Ectodermal cell (in vitro differentiated cells): ENCODE measurements around the gene KRT75.

Experiments used
- H3K27ac ChIP-seq: 2 replicates; pipeline ENCODE4 v1.7.0; 2013; ENCODE audit warnings: mild to moderate bottlenecking, low read depth, low read length; ENCODE audit not compliant: insufficient read depth, poor library complexity, severe bottlenecking
- H3K27me3 ChIP-seq: 2 replicates; pipeline ENCODE4 v1.7.0; 2013; ENCODE audit warnings: mild to moderate bottlenecking, low read length; ENCODE audit not compliant: insufficient read depth, control insufficient read depth, poor library complexity, severe bottlenecking
- H3K36me3 ChIP-seq: one replicate; pipeline ENCODE4 v1.7.0; 2013; ENCODE audit warnings: low read length; ENCODE audit not compliant: control insufficient read depth, insufficient read depth
- H3K4me1 ChIP-seq: one replicate; pipeline ENCODE4 v1.7.0; 2013; ENCODE audit warnings: low read length; ENCODE audit not compliant: control insufficient read depth, insufficient read depth
- H3K4me3 ChIP-seq: 2 replicates; pipeline ENCODE4 v1.7.0; 2013; ENCODE audit warnings: low read depth, low read length, control low read depth; ENCODE audit not compliant: insufficient read depth
- H3K9me3 ChIP-seq: 2 replicates; pipeline ENCODE4 v1.7.0; 2013; ENCODE audit warnings: mild to moderate bottlenecking, low read length, moderate library complexity; ENCODE audit not compliant: control insufficient read depth
- WGBS, 2 experiments: methylation state at CpG; one replicate each; pipeline ENCODE4 v1.1.7; 2013; ENCODE audit warnings: missing lambda C conversion rate in 2 of 2; 5-methylcytosine and 5-hydroxymethylcytosine counted together

KRT75 gene

GRCh38 chr12:52396656-52397055 is 37.5 kb downstream of the KRT75 start:
- no peaks in the 10 kb centered on the region for H3K36me3 ChIP-seq
- H3K27ac ChIP-seq: no peak overlapping the region
- H3K4me3 ChIP-seq: no peak overlapping the region
- H3K4me1 ChIP-seq: no peaks in the 10 kb centered on the region
- H3K9me3 ChIP-seq: no peaks in the 10 kb centered on the region
- H3K27me3 ChIP-seq: no peaks in the 10 kb centered on the region
- 91 to 92% methylated on average over 8 of the region's 8 CpGs for WGBS, 2 experiments

DNA sequence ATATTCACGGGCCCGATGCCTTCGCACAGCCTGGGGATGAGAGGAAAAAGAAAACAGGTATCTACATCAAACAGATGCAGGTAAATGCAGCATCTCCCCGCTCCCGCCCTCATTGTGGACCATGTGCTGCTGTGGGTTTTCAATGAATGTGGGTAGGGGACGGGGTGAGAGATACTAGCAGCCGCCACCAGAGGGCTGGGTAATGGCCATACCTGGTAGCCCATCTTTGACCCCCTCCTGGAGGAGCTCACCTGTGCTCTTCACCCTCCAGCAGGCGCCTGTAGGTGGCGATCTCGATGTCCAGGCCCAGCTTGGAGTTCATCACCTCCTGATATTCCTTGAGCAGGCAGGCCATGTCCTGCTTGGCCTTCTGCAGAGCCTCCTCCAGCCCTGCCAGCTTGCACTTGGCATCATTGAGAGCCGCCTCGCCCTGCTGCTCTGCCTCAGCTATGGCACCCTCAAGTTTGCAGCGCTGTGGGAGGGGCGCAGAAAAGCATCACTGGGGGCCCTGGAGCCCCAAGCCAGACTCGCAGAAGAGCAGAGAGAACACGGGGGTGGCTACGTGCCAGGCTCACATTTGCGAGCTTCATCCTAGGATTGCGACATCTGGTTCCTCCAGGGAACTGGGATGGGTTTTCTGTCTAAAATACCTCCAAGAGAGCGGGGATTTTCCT is 38.3 kb downstream of the KRT75 start:
- Histone ChIP-seq H3K4me3 (no peak overlapping the region), H3K9me3 (no peaks in the 10 kb centered on the region), H3K36me3 (no peaks in the 10 kb centered on the region), H3K4me1 (no peaks in the 10 kb centered on the region), H3K27me3 (no peaks in the 10 kb centered on the region), H3K27ac (no peak overlapping the region)
- WGBS, 2 experiments: 73 to 74% methylated on average over 20 of the region's 20 CpGs

DNA sequence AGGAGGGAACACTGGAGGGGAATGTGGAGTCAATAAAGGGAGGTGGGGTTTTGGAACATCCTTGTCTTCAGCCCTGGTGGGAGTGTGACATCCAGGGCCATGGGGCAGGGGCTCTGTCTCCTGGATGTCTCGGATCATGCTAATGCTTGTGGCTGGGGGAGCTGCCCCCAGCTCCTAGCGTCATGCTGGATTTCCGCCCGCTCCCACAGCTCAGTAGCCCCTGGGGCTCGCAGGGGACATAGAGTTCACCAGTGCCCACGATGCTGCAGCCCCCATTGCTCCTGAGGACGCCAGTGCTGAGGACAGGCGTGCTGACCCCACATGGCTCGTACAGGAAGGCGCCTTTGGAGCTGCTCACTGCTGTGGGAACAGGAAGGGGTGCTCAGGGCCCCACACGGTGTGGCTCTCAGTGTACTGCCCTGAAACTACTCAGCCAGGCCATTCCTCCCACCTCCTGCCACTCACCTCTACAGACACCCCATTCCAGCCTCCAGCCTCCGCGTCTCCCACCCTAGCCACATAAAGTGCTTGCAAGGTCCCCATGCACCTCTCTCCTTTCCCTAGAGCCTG is 39.2 kb downstream of the KRT75 start:
- WGBS, 2 experiments: 83 to 84% methylated on average over 13 of the region's 13 CpGs
- Histone ChIP-seq H3K4me1 (peaks cover 2% of the 10 kb centered on the region), H3K36me3 (no peaks in the 10 kb centered on the region), H3K4me3 (no peak overlapping the region), H3K27ac (no peak overlapping the region), H3K27me3 (no peaks in the 10 kb centered on the region), H3K9me3 (no peaks in the 10 kb centered on the region)

DNA sequence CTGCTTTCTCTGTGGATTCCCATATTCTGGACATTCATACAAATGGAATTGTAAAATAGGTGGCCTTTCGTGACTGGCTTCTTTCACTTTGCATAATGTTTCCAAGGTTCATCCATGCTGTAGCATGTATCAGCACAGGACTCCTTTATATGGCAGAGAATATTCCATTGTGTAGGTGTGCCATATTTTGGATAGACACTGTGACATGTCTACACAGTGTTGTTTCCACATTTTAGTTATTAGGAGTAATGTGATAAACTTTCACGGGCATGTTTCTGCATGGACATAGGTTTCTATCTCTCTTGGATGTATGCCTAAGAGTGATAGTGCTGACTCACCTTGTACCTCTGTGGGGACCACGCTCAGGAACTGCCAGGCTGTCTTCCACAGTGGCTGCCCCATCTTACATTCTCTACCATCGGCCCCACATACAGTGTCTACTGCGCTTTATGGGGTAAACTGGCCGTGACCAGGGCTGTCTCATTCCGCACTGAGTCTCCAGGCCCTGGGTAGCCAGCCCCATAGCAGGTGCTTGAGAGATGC is 41.6 kb downstream of the KRT75 start:
- Histone ChIP-seq H3K9me3 (no peaks in the 10 kb centered on the region), H3K27ac (no peak overlapping the region), H3K27me3 (no peaks in the 10 kb centered on the region), H3K4me1 (peaks cover 7% of the 10 kb centered on the region), H3K36me3 (no peaks in the 10 kb centered on the region), H3K4me3 (no peak overlapping the region)
- WGBS, 2 experiments: 92 to 96% methylated on average over 7 of the region's 7 CpGs

GRCh38 chr12:52391618-52392002 is 42.6 kb downstream of the KRT75 start:
- H3K9me3 ChIP-seq: no peaks in the 10 kb centered on the region
- no peaks in the 10 kb centered on the region for H3K27me3 ChIP-seq
- H3K36me3 ChIP-seq: no peaks in the 10 kb centered on the region
- 89 to 92% methylated on average over 4 of the region's 4 CpGs for WGBS, 2 experiments
- H3K27ac ChIP-seq: no peak overlapping the region
- peaks cover 7% of the 10 kb centered on the region for H3K4me1 ChIP-seq
- no peak overlapping the region for H3K4me3 ChIP-seq

DNA sequence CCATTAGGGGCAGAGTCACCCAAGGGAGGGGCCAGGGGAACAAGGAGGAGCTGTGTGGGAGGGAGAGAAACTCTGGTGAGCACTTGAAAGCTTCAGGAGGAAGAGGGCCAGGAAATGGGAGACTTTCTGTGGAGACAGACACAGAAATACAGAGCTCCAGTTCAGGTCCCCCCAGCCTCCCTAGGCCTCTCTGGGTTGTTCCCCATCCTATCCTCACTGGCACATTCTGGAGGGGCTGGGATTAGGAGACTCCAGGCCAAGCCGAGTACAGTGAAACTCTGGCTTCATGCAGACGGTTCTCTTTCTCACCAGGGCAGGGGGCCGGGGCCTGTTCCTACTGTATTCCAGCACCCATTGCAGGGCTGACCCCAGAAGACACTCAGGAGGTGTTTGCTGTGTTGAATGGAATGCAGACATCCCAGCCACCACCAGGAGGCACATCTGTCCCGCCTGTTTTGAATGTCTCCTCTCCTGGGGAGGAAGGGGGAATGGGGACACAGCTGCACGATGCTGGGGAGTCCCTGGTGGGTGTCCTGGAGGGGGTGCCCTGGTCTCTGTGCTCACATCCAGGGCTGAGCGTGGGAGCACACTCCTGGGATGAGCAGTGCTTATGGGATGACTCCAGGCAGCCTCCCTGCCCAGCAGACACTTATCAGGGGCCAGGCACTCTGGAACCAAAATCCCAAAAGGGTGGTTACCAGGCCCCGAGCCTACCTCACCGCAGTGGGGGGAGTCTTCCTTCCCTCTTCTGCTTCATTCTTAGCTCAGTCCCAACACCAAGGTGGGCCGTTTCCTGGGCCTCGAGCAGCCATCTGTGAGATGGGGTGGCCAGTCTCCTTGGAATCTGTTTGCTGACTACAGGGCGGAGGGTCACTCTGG is 43.2 kb downstream of the KRT75 start:
- Histone ChIP-seq H3K27me3 (no peaks in the 10 kb centered on the region), H3K36me3 (no peaks in the 10 kb centered on the region), H3K4me3 (no peak overlapping the region), H3K27ac (no peak overlapping the region), H3K9me3 (no peaks in the 10 kb centered on the region), H3K4me1 (peaks cover 7% of the 10 kb centered on the region)
- 69 to 73% methylated on average over 11 of the region's 11 CpGs for WGBS, 2 experiments

GRCh38 chr12:52389313-52390207 is 44.6 kb downstream of the KRT75 start:
- H3K27ac ChIP-seq: no peak overlapping the region
- no peaks in the 10 kb centered on the region for H3K36me3 ChIP-seq
- H3K9me3 ChIP-seq: no peaks in the 10 kb centered on the region
- H3K4me3 ChIP-seq: no peak overlapping the region
- H3K4me1 ChIP-seq: peaks cover 7% of the 10 kb centered on the region
- no peaks in the 10 kb centered on the region for H3K27me3 ChIP-seq
- WGBS, 2 experiments: 65 to 72% methylated on average over 9 of the region's 9 CpGs

GRCh38 chr12:52387859-52388258 is 46.3 kb downstream of the KRT75 start:
- 85 to 86% methylated on average over 2 of the region's 2 CpGs for WGBS, 2 experiments
- no peaks in the 10 kb centered on the region for H3K27me3 ChIP-seq

DNA sequence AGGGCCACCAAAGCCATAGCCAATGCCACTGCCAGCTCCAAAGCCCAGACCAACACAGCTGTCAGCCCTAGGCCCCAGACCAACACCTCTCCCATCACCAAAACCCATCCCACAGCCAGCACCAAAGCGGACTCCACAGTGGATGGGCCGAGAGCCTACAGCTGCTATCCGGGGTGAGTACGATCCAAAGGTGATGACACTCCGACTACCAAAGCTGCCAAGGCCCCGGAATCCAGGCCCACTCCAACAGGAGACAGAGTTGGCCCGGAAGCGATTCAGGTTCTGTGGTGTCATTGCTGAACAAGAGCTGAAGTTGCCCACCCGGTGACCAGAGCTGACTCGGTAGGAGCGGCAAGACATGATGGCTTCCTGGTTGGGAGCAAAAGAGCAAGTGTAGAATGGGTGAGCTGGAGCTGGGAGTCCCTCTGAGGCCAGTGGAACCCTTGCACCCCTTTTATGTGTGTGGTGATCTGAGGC is 48.9 kb downstream of the KRT75 start, which contains the start of gene KRT84:
TSS of gene KRT84 (minus strand) at position 427 of the 477 bp plus-strand sequence. CDS start at position 360, 67 bp downstream.
- Histone ChIP-seq H3K4me3 (no peak within 1 kb of the TSS), H3K27ac (no peak within 1 kb of the TSS), H3K27me3 (no peaks in the 10 kb centered on the region), H3K4me1 (peaks cover 7% of the 10 kb centered on the region), H3K36me3 (no peaks in the 10 kb centered on the region), H3K9me3 (no peaks in the 10 kb centered on the region)
- 97 to 98% methylated on average over 11 of the region's 11 CpGs for whole genome bisulfite sequencing, 2 experiments

More at GRCh38 chr12:52387859-52388258, 46.3 kb downstream of the KRT75 start:
- H3K27ac ChIP-seq: no peak overlapping the region
- H3K4me1 ChIP-seq: peaks cover 7% of the 10 kb centered on the region
- no peaks in the 10 kb centered on the region for H3K9me3 ChIP-seq
- H3K36me3 ChIP-seq: no peaks in the 10 kb centered on the region
- H3K4me3 ChIP-seq: no peak overlapping the region
